ENCODE measurements around the gene HBS1L. TPM values are rescaled to one million over a fixed set of nuclear protein-coding genes. Genes with fewer than 3 reads are reported as not detected.

HBS1L gene
- polyA plus RNA-seq, 3 donors: 16.0 to 48.9 (median 36.3) TPM

DNA sequence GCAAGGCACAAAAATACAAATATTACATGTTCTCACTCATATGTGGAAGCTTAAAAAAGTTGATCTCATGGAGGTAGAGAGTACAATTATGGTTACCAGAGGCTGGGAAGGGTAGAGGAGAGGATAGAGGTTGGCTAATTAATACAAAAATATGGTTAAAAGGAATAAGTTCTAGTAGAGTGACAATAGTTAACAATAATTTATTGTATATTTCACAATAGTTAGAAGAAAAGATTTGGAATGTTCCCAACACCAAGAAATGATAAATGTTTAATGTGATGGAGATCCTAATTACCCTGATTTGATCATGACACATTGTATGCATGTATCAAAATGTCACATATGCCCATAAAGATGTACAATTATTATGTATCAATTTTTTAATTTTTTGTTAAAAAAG is 106.5 kb downstream of the HBS1L start:
- Histone ChIP-seq H3K36me3 (replicated peaks in 1 of 2; ENCODE audit: control insufficient read depth in 1 of 2, insufficient read depth in 2 of 2, low read length in 2 of 2) (no peaks in the 10 kb centered on the region), H3K9me3 (replicated peaks in 1 of 2; ENCODE audit: control insufficient read depth in 1 of 2, insufficient read depth in 1 of 2, low read length in 2 of 2) (no peaks in the 10 kb centered on the region), H3K4me2 (replicated peaks; ENCODE audit: extremely low read depth, low read length, poor library complexity, severe bottlenecking) (no peak overlapping the region), H3K4me3 (replicated peaks in 1 of 3; ENCODE audit: low read depth in 2 of 3, low read length in 3 of 3) (no peak overlapping the region), H2AFZ (ENCODE audit: insufficient read depth, low read depth, low read length, poor library complexity, severe bottlenecking) (no peak overlapping the region), H3K4me1 (ENCODE audit: control insufficient read depth in 1 of 2, insufficient read depth in 2 of 2, low read length in 2 of 2) (no peaks in the 10 kb centered on the region), H3K27me3 (ENCODE audit: control insufficient read depth in 2 of 2, insufficient read depth in 2 of 2, low read length in 2 of 2) (no peaks in the 10 kb centered on the region), H4K20me1 (ENCODE audit: insufficient read depth, low read length) (no peaks in the 10 kb centered on the region), H3K79me2 (ENCODE audit: insufficient read depth, low read length) (no peaks in the 10 kb centered on the region), H3K9ac (ENCODE audit: insufficient read depth, low read length, poor library complexity, severe bottlenecking) (no peak overlapping the region), H3K27ac (ENCODE audit: low read depth in 1 of 2, low read length in 2 of 2) (no peak overlapping the region)
- no peak overlapping the region for H3K27ac Mint-ChIP-seq
- TF ChIP-seq CTCF (IDR thresholded peaks at IDR 0.05): no peak
- no peak for DNase-seq
- H3K4me3 Mint-ChIP-seq: no peak overlapping the region
- H3K27me3 Mint-ChIP-seq (ENCODE audit: low read depth in 3 of 3): peaks cover 0 to 3% (median 3%) of the 10 kb centered on the region in 3 donors
- no peaks in the 10 kb centered on the region for H3K4me1 Mint-ChIP-seq
- intact Hi-C loops (cut with micrococcal nuclease): loop anchor here in 1 of 2 donors (10.0 kb wide), 1 partner anchor 793 kb away; no protein-coding TSS in a partner anchor
- peaks cover 0 to 2% (median 0%) of the 10 kb centered on the region in 7 donors for H3K9me3 Mint-ChIP-seq
- no peaks in the 10 kb centered on the region for H3K36me3 Mint-ChIP-seq

GRCh38 chr6:134945045-134945444 is 109.6 kb downstream of the HBS1L start:
- Histone ChIP-seq H3K79me2 (ENCODE audit: insufficient read depth, low read length) (no peaks in the 10 kb centered on the region), H2AFZ (ENCODE audit: insufficient read depth, low read depth, low read length, poor library complexity, severe bottlenecking) (no peak overlapping the region), H3K4me1 (ENCODE audit: control insufficient read depth in 1 of 2, insufficient read depth in 2 of 2, low read length in 2 of 2) (no peaks in the 10 kb centered on the region), H3K36me3 (replicated peaks in 1 of 2; ENCODE audit: control insufficient read depth in 1 of 2, insufficient read depth in 2 of 2, low read length in 2 of 2) (no peaks in the 10 kb centered on the region), H3K27ac (ENCODE audit: low read depth in 1 of 2, low read length in 2 of 2) (no peak overlapping the region), H3K27me3 (ENCODE audit: control insufficient read depth in 2 of 2, insufficient read depth in 2 of 2, low read length in 2 of 2) (no peaks in the 10 kb centered on the region), H4K20me1 (ENCODE audit: insufficient read depth, low read length) (no peaks in the 10 kb centered on the region), H3K9ac (ENCODE audit: insufficient read depth, low read length, poor library complexity, severe bottlenecking) (no peak overlapping the region), H3K9me3 (replicated peaks in 1 of 2; ENCODE audit: control insufficient read depth in 1 of 2, insufficient read depth in 1 of 2, low read length in 2 of 2) (no peaks in the 10 kb centered on the region), H3K4me2 (replicated peaks; ENCODE audit: extremely low read depth, low read length, poor library complexity, severe bottlenecking) (no peak overlapping the region), H3K4me3 (replicated peaks in 1 of 3; ENCODE audit: low read depth in 2 of 3, low read length in 3 of 3) (no peak overlapping the region)
- intact Hi-C loops (cut with micrococcal nuclease): loop anchor here in 1 of 2 donors (10.0 kb wide), 1 partner anchor 790 kb away; no protein-coding TSS in a partner anchor
- no peak for DNase-seq
- peaks cover 0 to 2% (median 0%) of the 10 kb centered on the region in 7 donors for H3K9me3 Mint-ChIP-seq
- no peak overlapping the region for H3K27ac Mint-ChIP-seq
- TF ChIP-seq CTCF (IDR thresholded peaks at IDR 0.05): no peak
- H3K36me3 Mint-ChIP-seq: no peaks in the 10 kb centered on the region
- no peaks in the 10 kb centered on the region for H3K4me1 Mint-ChIP-seq
- H3K4me3 Mint-ChIP-seq: no peak overlapping the region
- H3K27me3 Mint-ChIP-seq (ENCODE audit: low read depth in 3 of 3): peaks cover 0 to 3% (median 1%) of the 10 kb centered on the region in 3 donors
